GM10248 (cell line): ENCODE measurements around the gene RPA1.

Experiments used
- CTCF ChIA-PET: fragments of 300-600 bp; sonication (Branson Sonifier 250); formaldehyde crosslinking; extraction: SDS; loops from one replicate; lab custom pipeline; 2021; ENCODE audit warnings: antibody characterized with exemption; lab: Yijun Ruan, JAX
- POLR2A ChIA-PET: fragments of 350-650 bp; sonication (Branson Sonifier 250); formaldehyde crosslinking; extraction: SDS; loops from one replicate; lab custom pipeline; 2020; ENCODE audit warnings: antibody characterized with exemption; lab: Yijun Ruan, JAX
- DNase-seq: peaks from one replicate; pipeline ENCODE4 v3.0.0; 2012; ENCODE audit errors: extremely low spot score
- TF ChIP-seq, protein P1 (sequence below): IDR thresholded peaks from 2 replicates; pipeline ENCODE4 v1.5.1; 2012; ENCODE audit warnings: mild to moderate bottlenecking, low read depth; ENCODE audit errors: extremely low read depth, missing control alignments, control extremely low read depth

Gene RPA1

GRCh38 chr17:1810450-1811103 lies 19.2 kb upstream of the RPA1 start:
- TF ChIP-seq, protein P1, sequence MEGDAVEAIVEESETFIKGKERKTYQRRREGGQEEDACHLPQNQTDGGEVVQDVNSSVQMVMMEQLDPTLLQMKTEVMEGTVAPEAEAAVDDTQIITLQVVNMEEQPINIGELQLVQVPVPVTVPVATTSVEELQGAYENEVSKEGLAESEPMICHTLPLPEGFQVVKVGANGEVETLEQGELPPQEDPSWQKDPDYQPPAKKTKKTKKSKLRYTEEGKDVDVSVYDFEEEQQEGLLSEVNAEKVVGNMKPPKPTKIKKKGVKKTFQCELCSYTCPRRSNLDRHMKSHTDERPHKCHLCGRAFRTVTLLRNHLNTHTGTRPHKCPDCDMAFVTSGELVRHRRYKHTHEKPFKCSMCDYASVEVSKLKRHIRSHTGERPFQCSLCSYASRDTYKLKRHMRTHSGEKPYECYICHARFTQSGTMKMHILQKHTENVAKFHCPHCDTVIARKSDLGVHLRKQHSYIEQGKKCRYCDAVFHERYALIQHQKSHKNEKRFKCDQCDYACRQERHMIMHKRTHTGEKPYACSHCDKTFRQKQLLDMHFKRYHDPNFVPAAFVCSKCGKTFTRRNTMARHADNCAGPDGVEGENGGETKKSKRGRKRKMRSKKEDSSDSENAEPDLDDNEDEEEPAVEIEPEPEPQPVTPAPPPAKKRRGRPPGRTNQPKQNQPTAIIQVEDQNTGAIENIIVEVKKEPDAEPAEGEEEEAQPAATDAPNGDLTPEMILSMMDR: no peak
- no peak for DNase-seq
- ChIA-PET CTCF (interaction anchor here (1.3 kb wide), 1 partner anchor 28 kb away, joined by 4 read pairs; no protein-coding TSS in a partner anchor), POLR2A (no interaction called here)

- ChIA-PET POLR2A (no interaction called here), CTCF (interaction anchor here (1.5 kb wide), 1 partner anchor 16 kb away, joined by 4 read pairs; no protein-coding TSS in a partner anchor)
- DNase-seq: no peak
- TF ChIP-seq, protein P1: no peak
Observed at GRCh38 chr17:1813088-1813487, 16.7 kb upstream of the RPA1 start.

DNA sequence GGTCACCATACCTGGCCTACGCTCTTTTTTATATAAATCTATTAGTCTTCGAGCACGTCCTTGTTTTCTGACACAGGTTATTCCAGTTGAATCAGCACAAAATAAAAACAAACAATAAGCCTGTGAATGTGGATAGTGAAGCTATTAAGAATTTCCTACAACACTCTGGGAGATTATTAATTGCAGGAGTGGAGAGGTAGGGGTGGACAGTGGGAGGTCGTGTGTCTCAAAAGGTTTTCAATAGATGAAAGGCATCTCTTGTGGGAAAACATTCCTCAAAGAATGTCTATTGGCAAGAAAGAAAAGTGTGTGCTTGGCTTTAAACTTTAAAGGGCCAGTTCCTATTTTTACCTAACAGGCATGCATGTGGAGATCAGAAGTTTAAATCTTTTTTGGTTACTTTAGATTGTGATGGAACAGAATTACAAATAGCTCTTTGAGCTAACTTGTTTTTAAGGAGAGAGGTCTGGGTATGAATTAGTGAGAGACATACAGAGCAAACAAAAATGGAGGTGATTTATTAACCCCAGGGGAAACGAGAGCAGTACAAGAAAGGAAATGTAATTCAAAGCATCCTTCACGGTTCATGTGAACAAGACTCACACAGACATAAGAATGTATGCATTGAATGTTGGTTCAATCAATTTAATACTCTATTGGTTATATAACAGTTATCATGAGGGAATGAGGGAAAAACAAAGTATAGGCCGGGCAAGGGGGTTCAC lies 9.1 kb upstream of the RPA1 start:
- peak; percentile 33 for DNase-seq
- POLR2A ChIA-PET: no interaction called here
- TF ChIP-seq, protein P1: no peak
- CTCF ChIA-PET: interaction anchor here (0.9 to 1.1 kb wide), 3 partner anchors 24 to 171 kb away, joined by 3 read pairs; partner anchors contain the start of gene RILP

- CTCF ChIA-PET: interaction anchor here (0.9 kb wide), 1 partner anchor 255 kb away, joined by 4 read pairs; no protein-coding TSS in a partner anchor
- peak; percentile 23 for DNase-seq
Observed at GRCh38 chr17:1829216-1829591, 601 bp upstream of the RPA1 start.

DNA sequence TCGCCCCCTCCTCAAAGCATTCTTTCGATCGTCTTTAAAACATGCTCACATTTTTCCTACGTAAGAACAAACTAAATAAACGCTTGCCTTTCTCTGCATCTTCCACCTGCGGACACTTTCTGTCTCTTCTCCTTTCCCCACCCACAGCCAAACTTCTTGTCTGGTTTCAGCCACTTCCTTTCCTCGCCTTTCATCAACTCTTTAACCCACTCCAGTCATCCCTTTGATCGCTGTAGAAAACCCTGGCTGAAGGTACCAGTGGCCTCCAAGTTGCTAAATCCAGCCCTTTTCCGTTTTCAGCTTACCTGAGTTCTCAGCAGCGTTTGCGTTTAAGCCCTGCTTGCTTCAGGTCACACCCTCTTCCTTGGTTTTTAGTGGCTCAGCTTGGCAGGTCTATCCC lies 483 bp downstream of the RPA1 start:
- TF ChIP-seq, protein P1: no peak
- POLR2A ChIA-PET: no interaction called here
- DNase-seq: peak; percentile 33
- CTCF ChIA-PET: no interaction called here

More at GRCh38 chr17:1829216-1829591, 601 bp upstream of the RPA1 start:
- POLR2A ChIA-PET: interaction anchor here (1.0 kb wide), 1 partner anchor 112 kb away, joined by 3 read pairs; no protein-coding TSS in a partner anchor
- TF ChIP-seq, protein P1: no peak

- TF ChIP-seq, protein P1: no peak
- ChIA-PET CTCF (interaction anchor here (1.0 to 1.8 kb wide), 6 partner anchors 11 to 113 kb away, joined by 3 to 5 read pairs (median 4); no protein-coding TSS in a partner anchor), POLR2A (interaction anchor here (1.0 kb wide), 1 partner anchor 118 kb away, joined by 3 read pairs; no protein-coding TSS in a partner anchor)
- DNase-seq: peak; percentile 81
Observed at GRCh38 chr17:1834380-1835149, 4.8 kb downstream of the RPA1 start.
